Skeletal muscle tissue (tissue), 5 donors: ENCODE measurements around the gene GNAS. TPM values are rescaled to one million over a fixed set of nuclear protein-coding genes. Genes with fewer than 3 reads are reported as not detected.

Experiments used
- H3K27ac ChIP-seq: one replicate; pipeline ENCODE4 v1.7.0; 2013; ENCODE audit warnings: mild to moderate bottlenecking, low read depth, low read length, inconsistent platforms
- H3K27me3 ChIP-seq, 3 donors: one replicate each; pipeline ENCODE4 v1.7.0; 2013; ENCODE audit warnings: low read length in 3 of 3; ENCODE audit not compliant: control insufficient read depth in 3 of 3, insufficient read depth in 3 of 3
- H3K36me3 ChIP-seq, 3 donors: one replicate each; pipeline ENCODE4 v1.7.0; 2013; ENCODE audit warnings: low read length in 3 of 3; ENCODE audit not compliant: control insufficient read depth in 3 of 3, insufficient read depth in 3 of 3
- H3K4me1 ChIP-seq, 3 donors: one replicate each; pipeline ENCODE4 v1.7.0; 2013; ENCODE audit warnings: low read length in 3 of 3, mild to moderate bottlenecking in 3 of 3; ENCODE audit not compliant: control insufficient read depth in 3 of 3, insufficient read depth in 3 of 3
- H3K4me3 ChIP-seq, 3 donors: one replicate each; pipeline ENCODE4 v1.7.0; 2013; ENCODE audit warnings: low read length in 3 of 3
- H3K9ac ChIP-seq, 3 donors: one replicate each; pipeline ENCODE4 v1.7.0; 2013; ENCODE audit warnings: low read length in 3 of 3, mild to moderate bottlenecking in 3 of 3, moderate library complexity in 2 of 3, low read depth in 1 of 3
- H3K9me3 ChIP-seq, 3 donors: one replicate each; pipeline ENCODE4 v1.7.0; 2013; ENCODE audit warnings: low read length in 3 of 3; ENCODE audit not compliant: control insufficient read depth in 3 of 3
- small RNA-seq: library from RNA; depleted of rRNA; stranded (forward); fragments of <200 nt; gene quantifications from one replicate; pipeline ENCODE3, GENCODE V24; 2014
- total RNA-seq: library from RNA; depleted of rRNA; stranded (reverse); fragments of >200 nt; gene quantifications from one replicate; pipeline ENCODE4 v1.2.3, GENCODE V29; 2014
- donor health status: Osteomylitis.

Gene GNAS
- total RNA-seq, 1 donor from 2014 or later = 820 TPM

GRCh38 chr20:58953050-58953449, 100.5 kb downstream of the GNAS start:
- Histone ChIP-seq H3K4me3 (no peak overlapping the region), H3K9ac (no peak overlapping the region), H3K4me1 (no peaks in the 10 kb centered on the region)

GRCh38 chr20:58956078-58956477, 103.6 kb downstream of the GNAS start:
- no peak overlapping the region for H3K9ac ChIP-seq
- no peaks in the 10 kb centered on the region for H3K27me3 ChIP-seq
- H3K36me3 ChIP-seq = no peaks in the 10 kb centered on the region
- H3K4me1 ChIP-seq = no peaks in the 10 kb centered on the region
- no peaks in the 10 kb centered on the region for H3K9me3 ChIP-seq
- no peak overlapping the region for H3K4me3 ChIP-seq
- no peak overlapping the region for H3K27ac ChIP-seq

More at GRCh38 chr20:58953050-58953449, 100.5 kb downstream of the GNAS start:
- Histone ChIP-seq H3K27me3 (no peaks in the 10 kb centered on the region), H3K27ac (no peak overlapping the region), H3K36me3 (no peaks in the 10 kb centered on the region), H3K9me3 (no peaks in the 10 kb centered on the region)

GRCh38 chr20:58959652-58960051, 107.1 kb downstream of the GNAS start:
- Histone ChIP-seq H3K4me3 (no peak overlapping the region), H3K9ac (no peak overlapping the region), H3K9me3 (no peaks in the 10 kb centered on the region), H3K4me1 (no peaks in the 10 kb centered on the region), H3K27me3 (no peaks in the 10 kb centered on the region), H3K36me3 (no peaks in the 10 kb centered on the region), H3K27ac (no peak overlapping the region)

Small RNA genes lying within 50 kb of the gene (small RNA-seq; reads per million reads assigned to genes)
- gene MIR298 (0.12 reads per million), gene RF02127 (not detected), gene RF02128 (not detected), gene RF02130 (not detected), gene RF02131 (not detected)

Other genes with a start within 250 kb of the GNAS start
- gene STX16, start 201.4 kb upstream of the GNAS start, total RNA-seq = 32.4 TPM
- 20.9 TPM for gene NPEPL1, start 159.9 kb upstream of the GNAS start, total RNA-seq
- 1.0 TPM for gene GNAS-AS1, start 1.8 kb upstream of the GNAS start, total RNA-seq
- gene NELFCD, start 128.5 kb downstream of the GNAS start, total RNA-seq = 41.2 TPM
- 59.5 TPM for gene CTSZ, start 154.5 kb downstream of the GNAS start, total RNA-seq
- gene TUBB1, start 166.7 kb downstream of the GNAS start, total RNA-seq = 1.0 TPM
- 28.2 TPM for gene ATP5F1E, start 179.6 kb downstream of the GNAS start, total RNA-seq
- gene PRELID3B, start 190.1 kb downstream of the GNAS start, total RNA-seq = 38.6 TPM